Melanocyte of skin (primary cell): ENCODE data around the gene SIPA1L2. TPM values are rescaled to one million over a fixed set of nuclear protein-coding genes. Genes with fewer than 3 reads are reported as not detected.

Experiments
- total RNA-seq, 2 donors: library from RNA; depleted of rRNA; stranded (reverse); fragments of >200 nt; gene quantifications; 2 replicates each; pipeline ENCODE4 v1.2.3, GENCODE V29; 2012

Gene SIPA1L2
- total RNA-seq: 10 to 100 TPM; 20.0 to 32.0 TPM

GRCh38 chr1:232630047-232630893 lies at the start of gene SIPA1L2:
TSS of gene SIPA1L2 (minus strand) at chr1:232630133. CDS start at chr1:232515339, 114,794 bp downstream.

Other genes with a start within 250 kb of the SIPA1L2 start
- gene MAP10, start 175.3 kb upstream of the SIPA1L2 start, total RNA-seq: 1 to 10 TPM; 1.7 to 2.1 TPM